SK-N-SH (cell line): ENCODE results near the gene EDIL3. TPM values are rescaled to one million over a fixed set of nuclear protein-coding genes. Genes with fewer than 3 reads are reported as not detected.

Source experiments
- CTCF ChIA-PET: fragments of 300-600, 350-600 bp; formaldehyde crosslinking; extraction: SDS; loops from one replicate; lab custom pipeline; 2021; lab: Yijun Ruan, JAX
- POLR2A ChIA-PET: fragments of 350-600 bp; sonication (Branson Sonifier 250); formaldehyde crosslinking; extraction: SDS; loops from one replicate; lab custom pipeline; 2020; ENCODE audit warnings: antibody characterized with exemption, inconsistent platforms; lab: Yijun Ruan, JAX
- DNase-seq: peaks from one replicate; pipeline ENCODE4 v3.0.0; 2012
- H2AFZ ChIP-seq: fragments of 200-600 bp; sonication (generic); 2 replicates; pipeline ENCODE4 v1.8.1; 2016; ENCODE audit warnings: antibody characterized with exemption, mild to moderate bottlenecking, low read depth
- H3F3A ChIP-seq: fragments of 200-600 bp; sonication (generic); replicated peaks from 2 replicates; pipeline ENCODE3; 2016; ENCODE audit warnings: antibody characterized with exemption, mild to moderate bottlenecking; ENCODE audit not compliant: insufficient read depth
- H3K27ac ChIP-seq, 2 experiments: fragments of 200-500 bp in 1 of 2; fragments of 200-600 bp in 1 of 2; sonication (Bioruptor generic) in 1 of 2; sonication (generic), shearing (Covaris generic) in 1 of 2; 2 replicates each; pipeline versions ENCODE4 v1.5.1 to v1.6.1; 2014 to 2016; ENCODE audit warnings: low read depth in 2 of 2, inconsistent platforms in 1 of 2, low read length in 1 of 2, mild to moderate bottlenecking in 1 of 2, mixed read lengths in 1 of 2
- H3K27me3 ChIP-seq: fragments of 200-600 bp; sonication (generic), shearing (Covaris generic); 2 replicates; pipeline ENCODE4 v1.6.1; 2016; ENCODE audit warnings: mixed run types; ENCODE audit not compliant: insufficient read depth
- H3K36me3 ChIP-seq, 2 experiments: fragments of 200-500 bp in 1 of 2; fragments of 200-600 bp in 1 of 2; sonication (Bioruptor generic) in 1 of 2; sonication (generic) in 1 of 2; replicated peaks in 1 of 2; 2 replicates each; pipeline versions ENCODE3 to v1.5.1; 2014 to 2016; ENCODE audit warnings: low read length in 1 of 2, mild to moderate bottlenecking in 1 of 2; ENCODE audit not compliant: insufficient read depth in 2 of 2, control insufficient read depth in 1 of 2
- H3K4me1 ChIP-seq, 2 experiments: fragments of 200-500 bp in 1 of 2; fragments of 200-600 bp in 1 of 2; sonication (Bioruptor generic) in 1 of 2; sonication (generic), shearing (Covaris generic) in 1 of 2; 2 replicates each; pipeline versions ENCODE4 v1.5.1 to v1.6.1; 2014 to 2016; ENCODE audit warnings: low read depth in 1 of 2, low read length in 1 of 2, mixed run types in 1 of 2; ENCODE audit not compliant: insufficient read depth in 2 of 2, control insufficient read depth in 1 of 2
- H3K4me2 ChIP-seq: fragments of 200-600 bp; sonication (generic), shearing (Covaris generic); 2 replicates; pipeline ENCODE4 v1.6.1; 2017; ENCODE audit warnings: mixed run types
- H3K4me3 ChIP-seq, 2 experiments: fragments of 200-500 bp in 1 of 2; fragments of 200-600 bp in 1 of 2; sonication (Bioruptor generic) in 1 of 2; sonication (generic), shearing (Covaris generic) in 1 of 2; 2 replicates each; pipeline versions ENCODE4 v1.5.1 to v1.8.1; 2014 to 2016; ENCODE audit warnings: low read depth in 2 of 2, inconsistent platforms in 1 of 2, low read length in 1 of 2, mild to moderate bottlenecking in 1 of 2, mixed read lengths in 1 of 2, moderate library complexity in 1 of 2
- H3K79me2 ChIP-seq: fragments of 200-600 bp; sonication (generic); 2 replicates; pipeline ENCODE4 v1.8.1; 2017; ENCODE audit warnings: mild to moderate bottlenecking; ENCODE audit not compliant: insufficient read depth
- H3K9ac ChIP-seq: fragments of 200-600 bp; sonication (generic); 2 replicates; pipeline ENCODE4 v1.6.1; 2017; ENCODE audit warnings: mixed run types
- H3K9me2 ChIP-seq: fragments of 200-600 bp; sonication (generic); 2 replicates; pipeline ENCODE4 v1.6.1; 2017; ENCODE audit warnings: mixed run types
- H3K9me3 ChIP-seq: fragments of 200-600 bp; sonication (generic); 2 replicates; pipeline ENCODE4 v1.6.1; 2017; ENCODE audit warnings: mixed run types, mild to moderate bottlenecking, moderate library complexity
- H4K20me1 ChIP-seq: fragments of 200-600 bp; sonication (generic); 2 replicates; pipeline ENCODE4 v1.6.1; 2017; ENCODE audit warnings: mild to moderate bottlenecking, mixed run types; ENCODE audit not compliant: insufficient read depth
- EP300 ChIP-seq, 2 experiments: IDR thresholded peaks; 2 replicates each; pipeline versions ENCODE4 v1.4.0 to v1.6.1; 2012; ENCODE audit warnings: borderline replicate concordance in 1 of 2, low read depth in 1 of 2, low read length in 1 of 2
- EZH2phosphoT487 ChIP-seq: fragments of 200-600 bp; sonication (generic); IDR thresholded peaks from 2 replicates; pipeline ENCODE4 v1.6.1; 2017; ENCODE audit warnings: low read depth, mixed run types, mild to moderate bottlenecking, antibody characterized with exemption, moderate library complexity, borderline replicate concordance
- GATA2 ChIP-seq: sonication (generic); formaldehyde crosslinking; IDR thresholded peaks from 2 replicates; pipeline ENCODE4 v1.5.0; 2020; ENCODE audit warnings: mild to moderate bottlenecking, missing genetic modification reagents
- MXI1 ChIP-seq: IDR thresholded peaks from 2 replicates; pipeline ENCODE4 v1.6.1; 2012; ENCODE audit warnings: mild to moderate bottlenecking, low read depth, low read length, improper control_type of control experiment
- POLR2AphosphoS5 ChIP-seq: IDR thresholded peaks from 2 replicates; pipeline ENCODE4 v1.6.1; 2012; ENCODE audit warnings: low read depth, low read length
- REST ChIP-seq: IDR thresholded peaks from 2 replicates; pipeline ENCODE4 v1.6.1; 2012; ENCODE audit warnings: mild to moderate bottlenecking, low read depth, low read length, moderate library complexity
- RFX5 ChIP-seq: IDR thresholded peaks from 2 replicates; pipeline ENCODE4 v1.6.1; 2012; ENCODE audit warnings: mild to moderate bottlenecking, improper control_type of control experiment, low read length
- RXRA ChIP-seq: IDR thresholded peaks from 2 replicates; pipeline ENCODE4 v1.4.0; 2012; ENCODE audit warnings: low read depth, mild to moderate bottlenecking, borderline replicate concordance
- TAF1 ChIP-seq: IDR thresholded peaks from 2 replicates; pipeline ENCODE4 v1.6.1; 2012; ENCODE audit warnings: low read depth, mild to moderate bottlenecking, low read length, moderate library complexity, borderline replicate concordance
- USF1 ChIP-seq: IDR thresholded peaks from 2 replicates; pipeline ENCODE4 v1.4.0; 2012; ENCODE audit warnings: low read depth, borderline replicate concordance
- YY1 ChIP-seq: IDR thresholded peaks from 2 replicates; pipeline ENCODE4 v1.4.0; 2012; ENCODE audit warnings: low read depth, mild to moderate bottlenecking
- WGBS: methylation state at CpG from one replicate; pipeline ENCODE4 v1.1.6; 2017; ENCODE audit warnings: low lambda C conversion rate; 5-methylcytosine and 5-hydroxymethylcytosine counted together
- polyA plus RNA-seq, 3 experiments: library from polyadenylated mRNA; depleted of rRNA; stranded (reverse); fragments of >200 nt; gene quantifications; 2 replicates each; pipeline ENCODE4 v1.2.3, GENCODE V29; 2012
- TF ChIP-seq, protein P1 (sequence below): IDR thresholded peaks from 2 replicates; pipeline ENCODE4; 2012
- TF ChIP-seq, protein P2 (sequence below): fragments of 150-350 bp; IDR thresholded peaks from 2 replicates; pipeline ENCODE4 v1.6.1; 2016; ENCODE audit warnings: mild to moderate bottlenecking, low read depth, low read length

The EDIL3 gene
- polyA plus RNA-seq, 1 of the 3 experiments (the other 2 are of a cell fraction) = 51.5 TPM

DNA sequence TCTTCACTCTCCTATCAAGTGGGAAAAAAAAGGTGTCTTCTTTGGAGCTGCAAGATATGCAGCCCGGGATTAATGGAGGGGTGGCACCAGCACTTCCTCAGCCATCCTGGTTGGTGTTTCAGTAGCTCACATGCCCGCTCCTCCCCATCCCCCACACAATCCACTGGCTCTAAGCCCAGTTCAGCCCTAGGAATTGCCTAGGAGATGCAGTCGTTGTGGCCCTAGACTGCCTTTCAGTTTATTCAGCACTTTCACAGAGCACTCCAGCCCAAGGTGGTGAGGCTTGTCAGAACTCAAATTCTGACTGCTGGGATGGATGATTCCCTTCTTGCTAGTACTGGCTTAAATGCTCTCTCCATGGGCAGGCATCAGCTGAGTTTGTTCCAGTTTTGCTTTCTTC, 35.1 kb upstream of the EDIL3 start:
- Histone ChIP-seq H3K27me3 (no peaks in the 10 kb centered on the region), H3K9me2 (no peaks in the 10 kb centered on the region; the same call in 1 of the 2 replicates), H3K9ac (no peak overlapping the region), H2AFZ (no peak overlapping the region), H3K4me2 (no peak overlapping the region), H3F3A (no peaks in the 10 kb centered on the region), H3K4me1 (no peaks in the 10 kb centered on the region), H3K27ac (no peak overlapping the region), H3K4me3 (no peak overlapping the region), H3K36me3 (peaks cover 0 to 12% of the 10 kb centered on the region in 2 experiments), H3K9me3 (no peaks in the 10 kb centered on the region), H3K79me2 (no peaks in the 10 kb centered on the region), H4K20me1 (no peaks in the 10 kb centered on the region)
- ChIA-PET CTCF (no interaction called here), POLR2A (no interaction called here)
- TF ChIP-seq, protein P1, sequence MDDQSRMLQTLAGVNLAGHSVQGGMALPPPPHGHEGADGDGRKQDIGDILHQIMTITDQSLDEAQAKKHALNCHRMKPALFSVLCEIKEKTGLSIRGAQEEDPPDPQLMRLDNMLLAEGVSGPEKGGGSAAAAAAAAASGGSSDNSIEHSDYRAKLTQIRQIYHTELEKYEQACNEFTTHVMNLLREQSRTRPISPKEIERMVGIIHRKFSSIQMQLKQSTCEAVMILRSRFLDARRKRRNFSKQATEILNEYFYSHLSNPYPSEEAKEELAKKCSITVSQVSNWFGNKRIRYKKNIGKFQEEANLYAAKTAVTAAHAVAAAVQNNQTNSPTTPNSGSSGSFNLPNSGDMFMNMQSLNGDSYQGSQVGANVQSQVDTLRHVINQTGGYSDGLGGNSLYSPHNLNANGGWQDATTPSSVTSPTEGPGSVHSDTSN = no peak
- TF ChIP-seq EP300 (IDR thresholded peaks at IDR 0.05; ENCODE audit: borderline replicate concordance in 1 of 2, low read depth in 1 of 2, low read length in 1 of 2) (no peak), USF1 (no peak), POLR2AphosphoS5 (no peak), REST (no peak), MXI1 (no peak)
- DNase-seq = no peak
- WGBS = 25% methylated on average over 2 of the region's 3 CpGs

DNA sequence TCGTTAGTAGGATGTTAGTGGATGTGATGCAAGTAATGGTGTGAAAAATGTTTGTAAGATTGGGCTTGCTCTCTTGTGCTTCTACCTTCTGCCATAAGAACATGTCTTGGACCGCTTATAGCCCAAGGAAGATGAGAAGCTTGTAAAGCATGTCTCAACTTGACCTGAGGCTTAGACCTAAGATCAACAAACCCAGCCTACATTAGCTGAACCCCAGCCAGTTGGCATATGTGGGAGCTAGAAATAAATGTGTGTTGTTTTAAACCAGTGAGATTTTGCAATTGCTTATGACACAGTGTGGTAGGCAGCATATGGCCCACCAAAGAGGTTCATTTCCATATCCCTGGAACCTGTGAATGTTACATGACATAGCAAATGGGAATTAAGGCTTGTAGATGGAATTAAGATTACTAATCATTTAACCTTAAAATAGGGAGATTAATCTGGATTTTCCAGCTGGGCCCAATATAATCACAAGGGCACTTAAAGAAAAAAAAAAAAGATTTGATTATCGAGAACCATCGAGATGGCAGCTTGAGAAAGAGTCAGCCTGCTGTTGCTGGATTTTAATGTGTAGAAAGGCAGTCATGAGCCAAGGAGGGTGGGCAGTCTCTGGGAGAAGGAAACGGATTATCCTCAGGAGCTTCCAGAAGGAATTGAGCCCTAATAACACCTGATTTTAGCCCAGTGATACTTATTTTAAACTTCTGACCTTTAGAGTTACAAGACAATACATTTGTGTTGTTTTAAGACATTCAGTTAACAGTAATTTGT, 27.3 kb upstream of the EDIL3 start:
- no peak for DNase-seq
- Histone ChIP-seq H3K9ac (no peak overlapping the region), H3K79me2 (no peaks in the 10 kb centered on the region), H4K20me1 (no peaks in the 10 kb centered on the region), H2AFZ (no peak overlapping the region), H3K4me2 (no peak overlapping the region), H3K4me1 (no peaks in the 10 kb centered on the region), H3F3A (peaks cover 5% of the 10 kb centered on the region), H3K9me2 (no peaks in the 10 kb centered on the region; the same call in 1 of the 2 replicates), H3K27ac (no peak overlapping the region), H3K4me3 (no peak overlapping the region), H3K27me3 (no peaks in the 10 kb centered on the region), H3K36me3 (peaks cover 0 to 5% of the 10 kb centered on the region in 2 experiments), H3K9me3 (no peaks in the 10 kb centered on the region)
- ChIA-PET POLR2A (no interaction called here), CTCF (no interaction called here)
- WGBS = 87% methylated on average over 5 of the region's 5 CpGs
- TF ChIP-seq REST (no peak), TAF1 (no peak), YY1 (no peak), GATA2 (CRISPR knock-in tag) (no peak), EZH2phosphoT487 (no peak), RFX5 (no peak), RXRA (no peak)
- TF ChIP-seq, protein P2, sequence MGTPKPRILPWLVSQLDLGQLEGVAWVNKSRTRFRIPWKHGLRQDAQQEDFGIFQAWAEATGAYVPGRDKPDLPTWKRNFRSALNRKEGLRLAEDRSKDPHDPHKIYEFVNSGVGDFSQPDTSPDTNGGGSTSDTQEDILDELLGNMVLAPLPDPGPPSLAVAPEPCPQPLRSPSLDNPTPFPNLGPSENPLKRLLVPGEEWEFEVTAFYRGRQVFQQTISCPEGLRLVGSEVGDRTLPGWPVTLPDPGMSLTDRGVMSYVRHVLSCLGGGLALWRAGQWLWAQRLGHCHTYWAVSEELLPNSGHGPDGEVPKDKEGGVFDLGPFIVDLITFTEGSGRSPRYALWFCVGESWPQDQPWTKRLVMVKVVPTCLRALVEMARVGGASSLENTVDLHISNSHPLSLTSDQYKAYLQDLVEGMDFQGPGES = no peak
- TF ChIP-seq, protein P1 = no peak
